B cell (primary cell): ENCODE results near the gene CD44. TPM values are rescaled to one million over a fixed set of nuclear protein-coding genes. Genes with fewer than 3 reads are reported as not detected.
"Not testable (repeated sequence)": the region's sequence is repeated elsewhere in the genome, so short reads cannot be mapped to it uniquely, and the experiment has no call there.

Experiments used
- ATAC-seq: fragments of 200-7000 bp; cut with Tn5 transposase; one replicate; pipeline ENCODE4 v1.10.0; 2021; ENCODE audit warnings: low read depth, mild to moderate bottlenecking, moderate number of reproducible peaks, moderate library complexity
- CTCF ChIA-PET: fragments of 350-600 bp; sonication (Branson Sonifier 250); formaldehyde crosslinking; loops from one replicate; lab custom pipeline; 2021; ENCODE audit warnings: antibody characterized with exemption, inconsistent platforms; lab: Charles Lee
- POLR2A ChIA-PET: fragments of 350-600 bp; sonication (Branson Sonifier 250); formaldehyde crosslinking; loops from one replicate; lab custom pipeline; 2021; ENCODE audit warnings: antibody characterized with exemption; lab: Charles Lee
- DNase-seq: peaks from one replicate; pipeline ENCODE4 v3.0.0; 2013
- H2AFZ ChIP-seq: 2 replicates; pipeline ENCODE4 v1.6.1; 2012; ENCODE audit warnings: mild to moderate bottlenecking, low read depth, low read length; ENCODE audit not compliant: insufficient read depth, poor library complexity, severe bottlenecking
- H3K27ac ChIP-seq, 2 donors: 1 replicate in 1 of 2; 2 replicates in 1 of 2; pipeline ENCODE4 v1.5.1; 2012 to 2013; ENCODE audit warnings: low read length in 2 of 2, mild to moderate bottlenecking in 2 of 2, moderate library complexity in 1 of 2
- H3K27me3 ChIP-seq, 4 experiments: fragments of 200-600 bp in 1 of 4; sonication (generic) in 1 of 4; replicated peaks in 1 of 4; 1 replicate in 2 of 4; 2 replicates in 2 of 4; pipeline versions ENCODE4 v1.6.1 to v1.7.0; 2013 to 2016; ENCODE audit warnings: low read length in 3 of 4, mild to moderate bottlenecking in 2 of 4, mixed read lengths in 1 of 4, moderate library complexity in 1 of 4; ENCODE audit not compliant: insufficient read depth in 4 of 4, control insufficient read depth in 3 of 4; ENCODE audit errors: control extremely low read depth in 1 of 4
- H3K36me3 ChIP-seq, 2 experiments: replicated peaks in 1 of 2; 1 replicate in 1 of 2; 2 replicates in 1 of 2; pipeline versions ENCODE4 v1.6.1 to v1.7.1; 2013; ENCODE audit warnings: low read length in 1 of 2; ENCODE audit not compliant: insufficient read depth in 2 of 2, control insufficient read depth in 1 of 2; ENCODE audit errors: control extremely low read depth in 1 of 2, extremely low read depth in 1 of 2
- H3K4me1 ChIP-seq, 2 donors: fragments of 200-600 bp in 1 of 2; sonication (generic) in 1 of 2; 1 replicate in 1 of 2; 2 replicates in 1 of 2; pipeline versions ENCODE4 v1.5.1 to v1.6.1; 2013 to 2017; ENCODE audit warnings: low read length in 2 of 2; ENCODE audit not compliant: control insufficient read depth in 2 of 2, insufficient read depth in 2 of 2
- H3K4me2 ChIP-seq: replicated peaks from 2 replicates; pipeline ENCODE3; 2012; ENCODE audit warnings: mild to moderate bottlenecking, low read depth, low read length; ENCODE audit not compliant: poor library complexity, severe bottlenecking
- H3K4me3 ChIP-seq, 5 experiments: fragments of 200-600 bp in 1 of 5; sonication (generic) in 1 of 5; 1 replicate in 3 of 5; 2 replicates in 2 of 5; pipeline versions ENCODE4 v1.5.1 to v1.7.0; 2011 to 2016; ENCODE audit warnings: low read length in 4 of 5, mild to moderate bottlenecking in 4 of 5, low read depth in 2 of 5, control low read depth in 1 of 5, moderate library complexity in 1 of 5; ENCODE audit not compliant: insufficient read depth in 1 of 5; ENCODE audit errors: control extremely low read depth in 1 of 5, extremely low read depth in 1 of 5
- H3K79me2 ChIP-seq: fragments of 200-600 bp; sonication (generic); one replicate; pipeline ENCODE4 v1.6.0; 2016; ENCODE audit warnings: low read length; ENCODE audit not compliant: control insufficient read depth, insufficient read depth
- H3K9ac ChIP-seq: fragments of 200-600 bp; sonication (generic); 2 replicates; pipeline ENCODE4 v1.6.1; 2017; ENCODE audit warnings: mild to moderate bottlenecking, low read length, moderate library complexity
- H3K9me3 ChIP-seq, 3 donors: one replicate each; pipeline versions ENCODE4 v1.6.1 to v1.7.1; 2013; ENCODE audit warnings: low read length in 2 of 3; ENCODE audit not compliant: control insufficient read depth in 2 of 3, insufficient read depth in 1 of 3; ENCODE audit errors: control extremely low read depth in 1 of 3
- H4K20me1 ChIP-seq: 2 replicates; pipeline ENCODE4 v1.6.0; 2012; ENCODE audit warnings: mild to moderate bottlenecking, low read length; ENCODE audit not compliant: insufficient read depth, control insufficient read depth, poor library complexity, severe bottlenecking
- H3K27ac Mint-ChIP-seq: one replicate; pipeline ENCODE4 v1.8.0; 2021; ENCODE audit warnings: mixed read lengths
- H3K27me3 Mint-ChIP-seq: one replicate; pipeline ENCODE4 v1.8.0; 2021; ENCODE audit warnings: mixed read lengths
- H3K4me1 Mint-ChIP-seq: one replicate; pipeline ENCODE4 v1.8.0; 2021; ENCODE audit warnings: mixed read lengths
- H3K4me3 Mint-ChIP-seq: one replicate; pipeline ENCODE4 v1.8.0; 2021; ENCODE audit warnings: mixed read lengths
- H3K9me3 Mint-ChIP-seq: one replicate; pipeline ENCODE4 v1.8.0; 2022; ENCODE audit warnings: mixed read lengths; ENCODE audit not compliant: insufficient read depth
- EZH2 ChIP-seq: IDR thresholded peaks from 2 replicates; pipeline ENCODE4 v1.6.1; 2012; ENCODE audit warnings: borderline replicate concordance, low read depth, mild to moderate bottlenecking, moderate library complexity, low read length; ENCODE audit not compliant: insufficient read depth, poor library complexity, severe bottlenecking
- WGBS: methylation state at CpG from one replicate; pipeline ENCODE4 v1.1.5; 2013; ENCODE audit warnings: missing lambda C conversion rate; ENCODE audit not compliant: insufficient coverage; 5-methylcytosine and 5-hydroxymethylcytosine counted together
- intact Hi-C: fragments of 100-400 bp; cut with micrococcal nuclease; formaldehyde crosslinking; loops from one replicate; pipeline ENCODE4 v1.10.0; 2022
- polyA plus RNA-seq: library from polyadenylated mRNA; depleted of rRNA; stranded (reverse); fragments of >200 nt; gene quantifications from 2 replicates; pipeline ENCODE4 v1.2.3, GENCODE V29; 2012
- total RNA-seq, 2 donors: library from RNA; stranded (reverse); fragments of 120-200 nt in 1 of 2; gene quantifications; 1 replicate in 1 of 2; 2 replicates in 1 of 2; pipeline versions ENCODE4 v1.2.3 to v1.2.4, GENCODE V29; 2013 to 2022
- TF ChIP-seq, protein P1 (sequence below): fragments of 200-600 bp; IDR thresholded peaks from one replicate; pipeline ENCODE4 v1.8.0; 2022; ENCODE audit warnings: antibody characterized with exemption, mild to moderate bottlenecking

CD44 gene
- total and polyA plus RNA-seq, 2 donors (not counting 1 experiment from before 2014, with no cell fraction given): 261 to 896 TPM

DNA sequence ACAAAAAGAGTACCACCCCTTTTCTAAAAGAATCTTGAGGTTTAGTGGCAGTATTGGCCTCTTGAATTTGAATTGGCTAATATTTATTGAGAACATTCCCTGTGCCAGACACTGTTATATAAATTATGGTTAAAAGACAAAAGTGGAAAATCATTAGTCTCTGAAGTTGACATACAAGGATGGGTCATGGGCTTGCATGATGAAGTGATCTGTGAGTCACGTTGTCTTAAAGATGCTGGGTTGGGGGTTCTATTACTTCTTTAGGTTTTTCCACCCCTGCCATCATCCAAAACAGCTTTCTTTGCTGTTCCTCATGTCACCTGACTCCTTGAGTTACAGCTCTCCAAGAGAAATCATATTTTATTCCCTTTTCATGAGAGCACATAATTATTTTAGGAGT, 85.0 kb downstream of the CD44 start:
- Histone ChIP-seq H3K4me2 (no peak overlapping the region), H3K27ac (no peak overlapping the region), H3K4me1 (peaks cover 6 to 9% of the 10 kb centered on the region in 2 donors), H4K20me1 (no peaks in the 10 kb centered on the region), H3K79me2 (no peaks in the 10 kb centered on the region), H3K4me3 (no peak overlapping the region), H3K27me3 (no peaks in the 10 kb centered on the region), H3K9ac (no peak overlapping the region), H3K9me3 (no peaks in the 10 kb centered on the region), H2AFZ (no peak overlapping the region), H3K36me3 (peaks cover 7 to 93% of the 10 kb centered on the region in 2 experiments)
- no peak for TF ChIP-seq EZH2
- TF ChIP-seq, protein P1, sequence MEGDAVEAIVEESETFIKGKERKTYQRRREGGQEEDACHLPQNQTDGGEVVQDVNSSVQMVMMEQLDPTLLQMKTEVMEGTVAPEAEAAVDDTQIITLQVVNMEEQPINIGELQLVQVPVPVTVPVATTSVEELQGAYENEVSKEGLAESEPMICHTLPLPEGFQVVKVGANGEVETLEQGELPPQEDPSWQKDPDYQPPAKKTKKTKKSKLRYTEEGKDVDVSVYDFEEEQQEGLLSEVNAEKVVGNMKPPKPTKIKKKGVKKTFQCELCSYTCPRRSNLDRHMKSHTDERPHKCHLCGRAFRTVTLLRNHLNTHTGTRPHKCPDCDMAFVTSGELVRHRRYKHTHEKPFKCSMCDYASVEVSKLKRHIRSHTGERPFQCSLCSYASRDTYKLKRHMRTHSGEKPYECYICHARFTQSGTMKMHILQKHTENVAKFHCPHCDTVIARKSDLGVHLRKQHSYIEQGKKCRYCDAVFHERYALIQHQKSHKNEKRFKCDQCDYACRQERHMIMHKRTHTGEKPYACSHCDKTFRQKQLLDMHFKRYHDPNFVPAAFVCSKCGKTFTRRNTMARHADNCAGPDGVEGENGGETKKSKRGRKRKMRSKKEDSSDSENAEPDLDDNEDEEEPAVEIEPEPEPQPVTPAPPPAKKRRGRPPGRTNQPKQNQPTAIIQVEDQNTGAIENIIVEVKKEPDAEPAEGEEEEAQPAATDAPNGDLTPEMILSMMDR: no peak
- H3K27ac Mint-ChIP-seq: no peak overlapping the region
- H3K4me3 Mint-ChIP-seq: no peak overlapping the region
- ATAC-seq (no peak), DNase-seq (no peak)
- intact Hi-C loops: no loop called here
- POLR2A ChIA-PET: no interaction called here
- CTCF ChIA-PET: interaction anchor here (0.7 to 1.7 kb wide), 4 partner anchors 13 to 298 kb away, joined by 3 to 9 read pairs (median 3); no protein-coding TSS in a partner anchor
- no CpG with 5 or more reads among the region's 1 CpG for WGBS
- peaks cover 17% of the 10 kb centered on the region for H3K4me1 Mint-ChIP-seq
- H3K27me3 Mint-ChIP-seq: no peaks in the 10 kb centered on the region
- H3K9me3 Mint-ChIP-seq: no peaks in the 10 kb centered on the region

DNA sequence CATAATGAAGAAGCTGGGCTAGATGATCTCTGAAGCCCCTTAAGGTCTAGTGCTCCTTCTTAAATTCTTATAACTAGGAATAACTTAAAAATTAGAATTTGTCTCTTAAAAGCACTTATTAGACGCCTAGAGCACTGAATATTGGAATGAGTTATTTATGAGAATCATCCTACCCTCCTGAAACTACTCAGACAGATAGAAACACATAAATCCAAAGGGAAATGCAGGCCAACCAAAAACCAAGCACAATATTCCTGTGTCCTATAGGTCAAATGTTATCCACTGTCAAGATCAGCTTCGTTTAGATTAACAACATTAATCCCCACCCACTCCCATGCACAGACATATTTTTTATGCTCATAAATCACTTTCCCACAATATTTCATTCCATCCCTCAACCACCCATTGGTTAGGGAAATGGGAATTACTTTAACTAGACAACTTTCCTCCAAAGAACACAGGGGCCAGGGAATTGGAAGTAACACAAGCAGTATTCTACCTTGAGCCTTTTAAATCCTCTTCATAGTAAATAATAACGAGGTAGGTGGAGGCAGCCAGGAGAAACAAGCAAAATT, 87.1 kb downstream of the CD44 start:
- Mint-ChIP-seq H3K27ac (peak overlapping the region; percentile 15), H3K4me1 (peaks cover 17% of the 10 kb centered on the region), H3K27me3 (no peaks in the 10 kb centered on the region), H3K4me3 (no peak overlapping the region), H3K9me3 (no peaks in the 10 kb centered on the region)
- Histone ChIP-seq H4K20me1 (no peaks in the 10 kb centered on the region), H3K79me2 (no peaks in the 10 kb centered on the region), H3K27ac (no peak overlapping the region), H3K4me1 (peaks cover 6 to 9% of the 10 kb centered on the region in 2 donors), H2AFZ (no peak overlapping the region), H3K36me3 (peaks cover 16 to 96% of the 10 kb centered on the region in 2 experiments), H3K9ac (no peak overlapping the region), H3K27me3 (no peaks in the 10 kb centered on the region), H3K9me3 (no peaks in the 10 kb centered on the region), H3K4me3 (no peak overlapping the region), H3K4me2 (no peak overlapping the region)
- ChIA-PET POLR2A (no interaction called here), CTCF (interaction anchor here (0.7 to 1.2 kb wide), 2 partner anchors 166 to 227 kb away, joined by 3 read pairs; no protein-coding TSS in a partner anchor)
- intact Hi-C loops: no loop called here
- ATAC-seq (no peak), DNase-seq (no peak)
- WGBS: no CpG with 5 or more reads among the region's 3 CpGs
- TF ChIP-seq, protein P1: no peak
- TF ChIP-seq EZH2: no peak

DNA sequence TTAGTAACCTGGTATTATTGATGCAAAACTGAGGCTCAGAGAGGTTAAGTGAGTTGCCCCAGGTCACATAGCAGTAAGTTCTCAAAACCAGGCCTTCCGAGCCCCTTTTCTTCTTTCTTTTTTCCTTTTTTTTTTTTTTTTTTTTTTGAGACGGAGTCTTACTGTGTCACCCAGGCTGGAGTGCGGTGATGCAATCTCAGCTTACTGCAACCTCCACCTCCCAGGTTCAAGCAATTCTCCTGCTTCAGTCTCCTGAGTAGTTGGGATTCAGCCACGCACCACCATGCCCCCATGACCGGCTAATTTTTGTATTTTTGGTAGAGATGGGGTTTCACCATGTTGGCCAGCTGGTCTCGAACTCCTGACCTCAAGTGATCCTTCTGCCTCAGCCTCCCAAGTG, 87.8 kb downstream of the CD44 start:
- H3K27me3 ChIP-seq, POLR2A ChIA-PET, intact Hi-C loops, ATAC-seq, H3K9ac ChIP-seq, H3K9me3 Mint-ChIP-seq, H3K4me1 ChIP-seq, H3K27ac ChIP-seq, H3K4me3 Mint-ChIP-seq, DNase-seq, H3K4me3 ChIP-seq, H3K9me3 ChIP-seq, H3K27ac Mint-ChIP-seq, H4K20me1 ChIP-seq, H2AFZ ChIP-seq, H3K79me2 ChIP-seq, H3K27me3 Mint-ChIP-seq, H3K4me2 ChIP-seq: not testable (repeated sequence)
- WGBS: 100% methylated on average over 3 of the region's 6 CpGs
- H3K4me1 Mint-ChIP-seq: peaks cover 17% of the 10 kb centered on the region
- H3K36me3 ChIP-seq: peaks cover 17 to 96% of the 10 kb centered on the region in 2 experiments
- CTCF ChIA-PET: interaction anchor here (0.8 kb wide), 1 partner anchor 166 kb away, joined by 3 read pairs; no protein-coding TSS in a partner anchor
